SK-N-SH treated with all-trans-retinoic acid at 6 μM for 48 hours (cell line): ENCODE measurements around the gene ZBTB32.

Source experiments
- ATAC-seq: fragments of 200-7000 bp; cut with Tn5 transposase; 3 replicates; pipeline ENCODE4 v1.9.1; 2020; ENCODE audit warnings: mild to moderate bottlenecking, moderate library complexity
- ARNTL ChIP-seq: fragments of 450-650 bp; formaldehyde crosslinking; IDR thresholded peaks from 2 replicates; pipeline ENCODE4 v1.5.0; 2020; ENCODE audit warnings: low read depth, mild to moderate bottlenecking, moderate library complexity, borderline replicate concordance
- BACH2 ChIP-seq: fragments of 250-450 bp; sonication (Bioruptor Pico); IDR thresholded peaks from 2 replicates; pipeline ENCODE4 v1.9.0; 2021; ENCODE audit warnings: mild to moderate bottlenecking, borderline replicate concordance
- CREB5 ChIP-seq: fragments of 250-450 bp; sonication (Bioruptor Pico); IDR thresholded peaks from 2 replicates; pipeline ENCODE4 v1.5.1; 2020; ENCODE audit warnings: low read depth, mild to moderate bottlenecking, moderate library complexity
- CSDC2 ChIP-seq: fragments of 250-450 bp; sonication (Bioruptor Pico); IDR thresholded peaks from 2 replicates; pipeline ENCODE4 v1.5.0; 2020; ENCODE audit warnings: mild to moderate bottlenecking, moderate library complexity
- CSRNP3 ChIP-seq: fragments of 250-450 bp; sonication (Bioruptor Pico); IDR thresholded peaks from 2 replicates; pipeline ENCODE4 v1.5.1; 2021; ENCODE audit warnings: mild to moderate bottlenecking, moderate library complexity
- ESRRG ChIP-seq: fragments of 250-450 bp; sonication (Bioruptor Pico); IDR thresholded peaks from 2 replicates; pipeline ENCODE4 v1.6.1; 2021; ENCODE audit warnings: mild to moderate bottlenecking
- GLIS3 ChIP-seq: fragments of 250-450 bp; sonication (Bioruptor Pico); IDR thresholded peaks from 2 replicates; pipeline ENCODE4 v1.5.0; 2020; ENCODE audit warnings: mild to moderate bottlenecking, moderate library complexity
- ISL1 ChIP-seq: fragments of 250-450 bp; sonication (Bioruptor Pico); IDR thresholded peaks from 2 replicates; pipeline ENCODE4 v2.1.2; 2022; ENCODE audit warnings: mild to moderate bottlenecking, moderate library complexity
- OSR1 ChIP-seq: fragments of 250-450 bp; sonication (Bioruptor Pico); IDR thresholded peaks from 2 replicates; pipeline ENCODE4 v1.8.0; 2022; ENCODE audit warnings: moderate library complexity, mild to moderate bottlenecking, inconsistent platforms
- PATZ1 ChIP-seq: fragments of 250-450 bp; sonication (Bioruptor Pico); IDR thresholded peaks from 2 replicates; pipeline ENCODE4 v1.8.0; 2020; ENCODE audit warnings: mild to moderate bottlenecking, moderate library complexity, borderline replicate concordance
- RARB ChIP-seq: fragments of 250-450 bp; sonication (Bioruptor Pico); IDR thresholded peaks from 2 replicates; pipeline ENCODE4 v1.8.0; 2021; ENCODE audit warnings: mild to moderate bottlenecking, moderate library complexity
- SNAI2 ChIP-seq: fragments of 250-450 bp; sonication (Bioruptor Pico); IDR thresholded peaks from 2 replicates; pipeline ENCODE4 v1.5.0; 2020; ENCODE audit warnings: mild to moderate bottlenecking, moderate library complexity
- TCF4 ChIP-seq: fragments of 250-450 bp; sonication (Bioruptor Pico); IDR thresholded peaks from 2 replicates; pipeline ENCODE4 v1.8.0; 2021; ENCODE audit warnings: mild to moderate bottlenecking, moderate library complexity, borderline replicate concordance
- TOX ChIP-seq: fragments of 250-450 bp; sonication (Bioruptor Pico); IDR thresholded peaks from 2 replicates; pipeline ENCODE4 v1.8.0; 2021; ENCODE audit warnings: mild to moderate bottlenecking, moderate library complexity, borderline replicate concordance
- ZC3H10 ChIP-seq: fragments of 250-450 bp; sonication (Bioruptor Pico); IDR thresholded peaks from 2 replicates; pipeline ENCODE4 v1.5.1; 2021; ENCODE audit warnings: mild to moderate bottlenecking, moderate library complexity
- ZFP3 ChIP-seq: fragments of 250-450 bp; sonication (Bioruptor Pico); IDR thresholded peaks from 2 replicates; pipeline ENCODE4 v1.5.0; 2020; ENCODE audit warnings: mild to moderate bottlenecking, moderate library complexity
- ZNF8 ChIP-seq: fragments of 450-650 bp; formaldehyde crosslinking; IDR thresholded peaks from 2 replicates; pipeline ENCODE4 v1.5.0; 2020; ENCODE audit warnings: mild to moderate bottlenecking, moderate library complexity

Gene ZBTB32

GRCh38 chr19:35702223-35703012, 1.9 kb upstream of the ZBTB32 start:
- peak; percentile 100 for ATAC-seq
- TF ChIP-seq TCF4 (CRISPR knock-in tag) (0 out of 2 replicates have a peak, but pooled peaks have one; percentile 11), RARB (CRISPR knock-in tag) (no peak)

- no peak for TF ChIP-seq TCF4 (CRISPR knock-in tag)
- TF ChIP-seq CSRNP3 (CRISPR knock-in tag) = no peak
- TF ChIP-seq ESRRG (CRISPR knock-in tag) = no peak
- TF ChIP-seq RARB (CRISPR knock-in tag) = no peak
- TF ChIP-seq GLIS3 = no peak
- no peak for TF ChIP-seq TOX (CRISPR knock-in tag)
- no peak for TF ChIP-seq ISL1 (CRISPR knock-in tag)
- ATAC-seq = no peak
These were observed 1.0 kb upstream of the ZBTB32 start for GRCh38 chr19:35703343-35703742.

- TF ChIP-seq PATZ1 (no peak), ISL1 (CRISPR knock-in tag) (no peak), RARB (CRISPR knock-in tag) (no peak), ZNF8 (no peak), TOX (CRISPR knock-in tag) (no peak), OSR1 (CRISPR knock-in tag) (no peak), ARNTL (no peak), CSDC2 (CRISPR knock-in tag) (no peak), GLIS3 (no peak), SNAI2 (CRISPR knock-in tag) (no peak), CREB5 (CRISPR knock-in tag) (no peak), ZC3H10 (no peak), ZFP3 (CRISPR knock-in tag) (no peak), CSRNP3 (CRISPR knock-in tag) (no peak)
- ATAC-seq = no peak
These were observed 4.0 kb downstream of the ZBTB32 start for GRCh38 chr19:35708391-35708790.

GRCh38 chr19:35710784-35711723, 6.7 kb downstream of the ZBTB32 start:
- TF ChIP-seq BACH2 (CRISPR knock-in tag) = no peak
- no peak for TF ChIP-seq GLIS3
- no peak for TF ChIP-seq ZC3H10

More at GRCh38 chr19:35710784-35711723, 6.7 kb downstream of the ZBTB32 start:
- ATAC-seq = no peak; the same call in 2 of the 3 replicates
